GM03348 (cell line): Measurements from ENCODE around the gene UBE2F.

ENCODE experiments used
- DNase-seq: peaks from one replicate; pipeline ENCODE4 v3.0.0; 2012; ENCODE audit warnings: low spot score

The UBE2F gene, protein sequence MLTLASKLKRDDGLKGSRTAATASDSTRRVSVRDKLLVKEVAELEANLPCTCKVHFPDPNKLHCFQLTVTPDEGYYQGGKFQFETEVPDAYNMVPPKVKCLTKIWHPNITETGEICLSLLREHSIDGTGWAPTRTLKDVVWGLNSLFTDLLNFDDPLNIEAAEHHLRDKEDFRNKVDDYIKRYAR

DNA sequence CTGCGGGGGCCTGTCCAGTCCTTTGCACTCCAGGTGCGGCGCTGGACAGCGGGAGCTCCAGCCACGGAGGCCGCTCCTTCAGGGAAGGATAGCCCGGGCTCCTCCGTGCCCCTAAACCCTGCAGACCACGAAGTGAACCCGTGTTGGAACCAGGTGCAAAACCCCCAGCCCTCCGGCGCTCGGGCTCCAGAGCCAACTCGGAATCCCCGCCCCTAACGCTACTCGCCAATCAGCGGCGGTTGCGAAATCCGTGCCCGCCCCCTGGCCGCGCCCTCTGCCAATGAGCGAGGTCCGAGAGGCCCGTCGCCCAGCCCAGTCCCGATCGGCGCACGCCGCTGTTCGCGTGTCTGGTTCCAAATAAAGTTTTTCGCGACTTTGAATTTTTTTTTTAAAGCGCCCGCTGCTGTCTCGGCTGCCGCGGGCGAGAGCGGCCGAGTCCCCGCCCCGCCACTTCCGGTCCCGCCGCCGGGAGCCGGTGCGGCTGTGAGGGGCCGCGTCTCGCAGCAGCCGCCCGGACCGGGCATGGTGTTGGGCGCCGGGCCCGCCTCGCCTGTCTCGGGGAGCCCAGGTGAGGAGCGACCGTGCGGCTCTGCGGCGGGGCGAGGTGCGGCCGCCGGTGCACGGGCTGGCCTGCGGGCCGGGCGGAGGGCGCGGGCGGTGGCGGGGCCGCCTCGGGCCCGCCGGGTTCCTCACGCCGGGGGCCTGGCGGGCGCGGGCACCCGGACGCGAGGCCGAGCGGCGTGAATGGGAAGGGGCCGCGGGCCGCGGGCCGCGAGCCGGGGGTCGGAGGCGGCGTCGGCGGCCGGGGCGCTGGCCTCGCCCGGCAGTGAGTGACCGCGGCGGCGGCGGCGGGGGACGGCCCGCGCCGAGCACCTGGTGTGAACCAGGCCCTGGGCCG, at the start of gene UBE2F:
UBE2F (plus strand) TSS at position 450 of the 898 bp plus-strand sequence. CDS start 6,094 bp downstream, outside the sequence.
- peak; percentile 99 for DNase-seq

DNA sequence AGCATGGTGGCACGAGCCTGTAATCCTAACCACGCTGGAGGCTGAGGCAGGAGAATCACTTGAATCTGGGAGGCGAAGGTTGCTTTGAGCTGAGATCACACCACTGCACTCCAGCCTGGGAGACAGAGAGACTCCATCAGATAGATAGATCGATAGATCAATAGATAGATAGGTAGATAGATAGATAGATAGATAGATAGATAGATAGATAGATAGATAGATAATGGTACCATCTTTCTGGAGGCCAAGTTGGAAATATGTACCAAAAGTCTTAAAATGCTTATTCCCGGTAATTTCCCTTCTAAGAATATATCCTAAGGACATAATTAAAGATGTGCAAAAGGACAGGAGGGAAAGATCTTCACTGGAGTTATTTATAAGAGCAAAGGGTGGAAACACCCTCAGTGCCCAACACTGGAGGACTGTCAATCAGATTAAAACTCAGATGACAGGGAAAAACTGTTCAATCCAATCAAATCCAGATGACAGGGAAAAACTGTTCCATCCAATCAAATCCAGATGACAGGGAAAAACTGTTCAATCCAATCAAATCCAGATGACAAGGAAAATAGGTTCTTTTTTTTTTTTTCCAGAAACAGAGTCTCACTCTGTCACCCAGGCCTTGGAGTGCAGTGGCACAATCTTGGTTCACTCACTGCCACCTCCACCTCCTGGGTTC, 49.0 kb upstream of the UBE2F start:
- DNase-seq: no peak

DNA sequence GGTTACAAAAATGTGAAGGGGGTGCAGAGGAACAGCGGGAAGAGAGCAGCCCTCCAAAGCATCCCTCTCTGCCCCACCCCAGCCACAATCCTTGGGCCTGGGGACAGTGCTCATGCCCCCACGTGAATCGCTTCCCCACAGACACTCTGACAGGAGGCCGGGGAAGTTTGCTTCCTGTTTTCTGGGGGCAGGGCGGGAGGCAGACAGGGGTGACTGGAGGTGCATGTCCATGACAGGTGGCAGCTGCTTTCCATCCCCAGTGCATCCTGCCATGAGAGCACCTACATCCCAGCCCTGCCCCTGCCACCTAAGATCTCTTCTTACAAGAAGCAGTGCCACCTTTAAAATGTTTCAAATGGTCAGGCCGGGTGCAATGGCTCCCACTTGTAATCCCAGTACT, 47.2 kb upstream of the UBE2F start:
- DNase-seq: no peak

DNA sequence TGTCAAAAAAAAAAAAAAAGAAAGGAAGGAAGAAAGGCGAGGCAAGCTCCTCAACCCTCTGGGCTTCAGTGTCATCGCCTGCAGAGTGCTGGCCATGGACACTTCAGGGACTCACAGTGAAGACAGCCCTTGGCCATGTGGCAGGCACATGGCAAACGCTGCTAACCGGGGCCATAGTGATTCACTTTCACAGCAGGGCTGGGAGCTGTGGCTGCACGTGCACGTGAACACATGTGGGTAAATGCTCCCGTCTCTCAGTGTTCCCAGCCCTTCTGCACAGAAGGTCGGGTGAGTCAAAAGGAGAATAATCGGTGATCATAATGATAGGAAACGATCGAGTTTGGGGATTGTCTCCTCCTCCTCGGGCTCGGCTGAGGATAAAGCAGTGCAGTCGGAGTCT, 46.1 kb upstream of the UBE2F start:
- DNase-seq: peak; percentile 59

DNA sequence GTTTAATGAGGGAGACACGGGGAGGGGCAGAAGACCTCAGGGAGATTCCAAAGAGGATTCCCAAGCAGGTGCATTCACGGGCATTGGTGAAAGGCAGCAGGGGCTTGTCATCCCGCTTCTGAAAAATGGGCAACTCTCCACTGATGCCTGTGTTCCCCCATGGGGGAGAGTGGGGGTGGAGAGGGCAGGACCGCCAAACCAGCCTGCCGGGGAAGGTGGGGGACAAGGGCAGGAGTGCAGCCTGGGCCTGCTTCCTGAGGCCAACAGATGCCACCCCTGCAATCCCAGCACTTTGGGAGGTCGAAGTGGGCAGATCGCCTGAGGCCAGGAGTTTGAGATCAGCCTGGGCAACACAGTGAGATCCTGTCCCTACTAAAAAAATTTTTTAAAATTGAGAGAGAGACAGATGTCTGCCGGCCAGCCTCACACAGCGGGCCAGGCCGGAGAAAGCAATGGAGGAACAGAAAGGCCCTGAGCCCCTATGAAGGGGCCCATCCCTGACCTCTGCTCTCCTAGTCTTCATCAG, 44.8 kb upstream of the UBE2F start:
- no peak for DNase-seq

DNA sequence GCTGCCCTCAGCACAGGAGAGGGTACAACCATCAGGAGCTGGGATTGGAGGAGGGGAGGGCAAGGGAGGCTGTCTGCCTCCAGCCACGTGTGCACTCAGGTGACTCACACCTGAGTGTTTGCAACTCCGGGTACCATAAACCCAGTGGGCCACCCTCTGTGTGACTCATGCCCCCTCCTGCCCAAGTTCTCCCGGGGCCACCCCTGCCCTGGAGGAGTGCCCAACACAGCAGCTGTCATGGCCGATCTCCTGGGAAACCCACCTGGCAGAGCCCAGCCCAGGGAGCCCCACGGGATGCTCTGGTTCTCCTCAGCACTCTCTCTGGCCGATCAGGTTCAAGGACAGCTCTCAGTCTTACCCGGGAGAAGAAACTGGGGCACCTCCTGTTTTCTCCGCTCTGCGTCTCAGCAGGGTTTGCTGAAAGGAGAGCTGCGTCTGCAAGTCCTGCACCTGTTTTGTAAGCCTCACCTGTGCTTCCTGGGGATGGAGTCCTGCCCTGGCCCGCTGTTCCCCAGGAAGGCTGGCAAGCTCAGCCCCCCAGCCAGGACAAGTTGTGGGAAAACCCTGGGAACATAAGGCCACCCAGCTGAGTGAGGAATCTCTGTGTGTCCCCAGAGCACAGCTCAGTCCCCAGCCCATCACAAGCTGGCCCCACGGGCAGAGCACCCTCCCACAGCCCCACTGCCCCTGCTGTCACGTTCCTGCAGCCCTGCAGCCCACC, 44.0 kb upstream of the UBE2F start:
- no peak for DNase-seq

DNA sequence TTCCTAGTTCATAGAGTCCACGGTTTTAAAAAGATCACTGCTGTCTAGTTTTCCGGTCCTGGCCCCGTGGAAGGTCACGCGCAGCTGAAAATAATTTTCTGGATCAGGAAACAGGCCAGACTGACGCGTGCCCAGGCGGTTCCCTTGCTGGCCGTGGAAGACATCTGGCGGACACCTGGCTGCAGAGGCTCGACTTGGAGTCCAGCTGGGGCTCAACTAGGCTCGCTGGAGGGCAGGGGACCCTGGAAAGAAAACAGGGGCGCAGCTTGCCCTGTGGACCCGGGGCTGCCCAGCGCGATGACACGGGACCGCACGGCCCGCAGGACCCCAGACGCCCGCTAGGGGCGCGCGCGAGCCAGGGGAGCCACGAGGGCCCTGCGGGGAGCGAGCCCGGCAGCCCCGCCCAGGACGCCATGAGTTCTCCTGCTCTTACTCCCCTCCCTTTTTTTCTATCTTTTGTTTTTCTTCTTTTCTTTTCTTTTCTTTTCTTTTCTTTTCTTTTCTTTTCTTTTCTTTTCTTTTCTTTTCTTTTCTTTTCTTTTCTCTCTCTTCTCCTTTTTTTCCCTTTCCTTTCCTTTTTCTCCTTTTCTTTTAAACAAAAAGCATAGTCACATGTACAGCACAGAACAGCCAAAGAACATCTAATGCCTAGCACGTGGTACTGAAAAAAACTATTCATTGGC, 43.2 kb upstream of the UBE2F start:
- DNase-seq: peak; percentile 96

DNA sequence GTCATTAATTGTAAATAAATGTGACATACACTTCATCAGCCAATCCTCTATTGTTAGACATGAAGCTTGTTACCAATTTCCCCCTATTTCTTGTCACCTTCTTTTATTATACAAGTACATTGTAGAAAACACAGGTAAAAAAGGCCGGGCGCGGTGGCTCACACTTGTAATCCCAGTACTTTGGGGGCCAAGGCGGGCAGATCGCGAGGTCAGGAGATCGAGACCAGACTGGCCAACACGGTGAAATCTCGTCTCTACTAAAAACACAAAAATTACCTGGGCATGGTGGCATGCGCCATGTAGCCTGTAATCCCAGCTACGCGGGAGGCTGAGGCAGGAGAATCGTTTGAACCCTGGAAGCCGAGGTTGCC, 42.7 kb upstream of the UBE2F start:
- no peak for DNase-seq

DNA sequence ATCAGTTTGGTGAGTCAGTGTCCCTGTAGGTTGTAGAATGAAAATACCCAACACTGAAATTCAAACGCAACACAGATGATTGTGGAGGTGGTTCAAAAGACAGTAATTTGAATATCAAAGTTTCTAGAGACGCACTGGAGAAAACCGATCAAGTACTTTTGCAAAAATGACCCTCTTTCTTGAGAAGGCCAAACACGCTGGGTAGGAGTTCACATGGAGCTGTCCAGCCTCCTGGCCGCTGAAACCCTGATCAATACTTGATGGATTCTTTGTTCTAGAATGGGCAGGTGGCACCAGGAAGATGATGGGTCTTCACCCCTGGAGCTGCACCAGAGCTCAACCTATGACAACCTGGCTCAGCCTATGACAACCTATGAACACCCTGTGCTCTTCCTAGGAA, 39.7 kb upstream of the UBE2F start:
- no peak for DNase-seq

DNA sequence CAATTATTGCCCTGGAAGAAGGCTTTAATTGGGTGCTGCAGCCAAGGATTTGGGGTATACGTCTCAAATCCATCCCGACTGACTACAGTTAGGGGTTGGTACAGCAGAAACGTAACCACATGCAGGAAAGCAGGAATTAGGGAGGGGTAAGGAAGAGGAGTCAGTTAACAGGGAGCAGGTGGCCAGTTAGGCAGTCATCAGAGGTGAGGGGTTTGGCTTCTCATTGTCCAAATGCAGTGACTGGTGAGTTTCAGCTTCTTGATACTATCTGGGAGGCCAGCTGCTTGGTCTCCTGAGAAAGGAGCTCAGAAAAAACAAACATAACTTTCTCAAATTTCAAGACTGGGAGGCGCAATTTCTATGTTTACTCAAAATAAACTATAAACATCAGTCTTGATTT, 38.8 kb upstream of the UBE2F start:
- no peak for DNase-seq

DNA sequence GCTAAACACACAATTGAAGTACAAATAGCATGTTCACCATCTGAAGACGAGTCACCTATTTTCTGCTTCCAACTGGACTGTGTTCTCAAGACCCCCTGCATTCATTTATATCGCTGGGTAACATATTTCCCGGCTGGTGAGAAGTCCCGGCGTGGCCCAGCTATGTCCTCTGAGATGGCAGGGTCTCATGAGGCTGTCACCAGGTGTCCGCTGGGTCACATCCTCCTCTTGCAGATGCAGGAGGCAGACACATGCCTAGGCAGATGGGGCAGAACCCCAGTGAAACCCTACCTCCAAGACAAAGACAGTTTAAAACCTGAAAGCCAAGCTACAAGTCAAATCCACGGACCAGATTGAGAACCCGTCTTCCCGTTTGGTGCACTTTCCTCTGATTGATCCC, 36.8 kb upstream of the UBE2F start:
- no peak for DNase-seq

DNA sequence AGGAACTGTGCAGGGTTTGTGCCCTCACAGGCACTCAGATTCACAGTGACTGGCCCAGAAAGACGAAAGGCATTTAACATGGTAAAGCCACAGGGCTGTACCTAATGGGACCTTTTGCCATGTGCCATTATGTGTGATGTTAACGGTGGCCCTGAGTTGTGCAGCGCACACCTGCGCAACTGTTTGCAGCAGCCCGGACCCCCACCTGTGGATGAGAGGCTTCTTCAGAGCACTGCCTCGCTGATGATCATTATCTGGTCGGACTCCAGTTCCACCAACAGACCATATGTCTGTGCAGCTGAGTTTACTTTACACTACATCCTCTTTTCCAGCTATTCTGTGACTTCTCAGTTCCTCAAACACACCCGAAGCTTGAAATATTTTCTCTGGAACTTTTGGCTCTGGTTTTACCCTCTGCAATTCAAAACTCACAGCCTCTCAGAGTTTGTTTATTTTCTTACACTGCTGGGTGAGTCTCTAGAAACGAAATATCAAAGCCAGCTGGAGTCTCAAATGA, 35.6 kb upstream of the UBE2F start:
- peak; percentile 53 for DNase-seq

DNA sequence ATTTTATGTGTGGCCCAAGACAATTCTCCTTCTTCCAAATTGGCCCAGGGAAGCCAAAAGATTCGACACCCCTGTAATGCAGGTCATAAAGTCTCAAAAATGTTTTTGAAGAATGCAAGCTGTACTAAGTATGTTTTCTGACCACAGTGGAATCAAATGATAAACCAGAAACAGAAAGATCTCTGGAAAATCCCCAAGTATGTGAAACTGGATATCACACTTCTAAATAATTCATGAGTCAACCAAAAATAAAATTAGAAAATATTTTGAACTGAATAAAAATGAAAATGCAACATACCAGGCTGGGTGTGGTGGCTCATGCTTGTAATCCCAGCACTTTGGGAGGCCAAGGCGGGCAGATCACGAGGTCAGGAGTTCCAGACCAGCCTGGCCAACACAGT, 34.1 kb upstream of the UBE2F start:
- DNase-seq: peak; percentile 67

DNA sequence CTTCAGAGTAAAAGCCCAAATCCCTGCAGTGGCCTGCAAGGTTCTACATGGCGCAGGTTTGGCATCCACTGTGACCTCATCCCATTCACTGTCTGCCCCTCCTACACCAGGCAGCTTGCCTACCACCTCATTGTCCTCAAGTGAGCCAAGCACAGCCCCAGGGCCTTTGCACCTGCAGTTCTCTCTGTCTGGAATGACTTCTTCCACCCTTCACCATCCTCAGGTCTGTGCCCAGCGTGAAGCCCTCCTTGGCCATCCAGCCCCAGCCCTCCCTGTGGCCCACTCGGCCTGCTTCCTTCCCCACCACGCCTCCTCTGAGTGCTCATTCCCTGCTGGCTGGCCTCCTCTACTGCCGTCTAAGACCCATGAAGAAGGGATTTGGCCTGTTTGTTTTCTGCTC, 32.6 kb upstream of the UBE2F start:
- no peak for DNase-seq

DNA sequence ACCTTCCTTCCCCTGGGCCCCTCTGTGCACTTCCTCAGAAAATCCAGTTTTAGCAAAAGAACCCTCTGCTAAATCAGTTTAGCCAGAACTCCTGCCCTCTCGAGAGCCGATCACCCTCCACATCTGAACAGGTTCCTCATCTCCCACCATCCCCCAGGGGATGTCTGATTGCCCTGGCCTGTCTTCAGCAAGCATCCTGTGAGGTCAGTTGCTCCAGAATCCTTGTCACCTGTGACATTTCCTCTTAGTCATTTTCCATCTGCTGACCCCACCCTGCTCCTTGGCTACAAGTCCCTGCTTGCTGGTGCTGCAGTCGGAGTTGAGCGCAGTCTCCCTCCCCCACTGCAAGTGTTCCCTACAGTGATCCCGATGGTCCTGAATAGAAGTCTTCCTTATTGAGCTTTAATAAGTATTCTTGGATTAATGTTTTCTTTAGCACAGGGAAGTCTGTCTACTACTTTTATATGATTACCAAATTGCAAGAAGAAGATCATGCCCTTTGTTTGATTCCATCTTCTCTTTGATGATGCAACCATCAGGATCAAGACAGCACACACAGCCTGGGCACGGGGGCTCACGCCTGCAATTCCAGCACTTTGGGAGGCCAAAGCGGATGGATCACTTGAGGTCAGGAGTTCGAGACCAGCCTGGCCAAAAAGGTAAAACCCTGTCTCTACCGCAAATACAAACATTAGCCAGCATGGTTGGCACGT, 30.9 kb upstream of the UBE2F start:
- no peak for DNase-seq

DNA sequence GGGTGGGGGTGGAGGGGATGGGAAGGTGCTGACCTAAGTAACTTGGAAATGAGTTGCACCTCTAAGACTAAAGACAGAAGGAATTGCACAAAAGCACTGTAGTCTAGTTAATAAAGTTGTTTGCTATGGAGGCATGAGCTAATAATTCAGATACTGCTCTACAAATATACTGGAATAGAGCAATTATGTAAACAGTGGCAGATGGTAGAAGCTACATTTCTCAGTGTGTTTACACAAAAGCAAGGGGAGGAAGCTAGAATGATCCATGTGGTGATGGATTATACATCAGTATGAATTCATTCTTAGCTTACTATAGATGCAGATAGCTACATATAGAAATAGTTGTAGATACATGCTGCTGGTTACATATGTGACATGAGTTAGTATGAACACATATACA, 27.6 kb upstream of the UBE2F start:
- no peak for DNase-seq

DNA sequence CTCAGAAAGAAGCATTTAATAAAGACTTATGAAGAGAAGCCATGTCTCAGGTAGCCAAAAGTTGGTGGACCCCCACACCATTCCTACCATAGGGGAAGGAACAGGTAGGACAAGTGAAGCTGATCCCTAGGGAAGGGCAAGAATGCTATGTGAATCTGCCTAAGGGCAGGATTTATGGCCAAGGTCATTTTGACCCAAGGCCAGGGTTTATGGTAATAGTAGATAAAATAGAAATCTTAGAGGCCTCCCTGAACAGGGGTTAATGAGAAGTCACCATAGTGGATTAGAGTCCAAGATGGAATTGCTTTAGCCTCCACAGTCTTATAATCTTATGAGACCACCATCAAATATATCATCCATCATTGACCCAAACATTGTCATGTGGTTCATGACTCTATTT, 26.0 kb upstream of the UBE2F start:
- DNase-seq: no peak

DNA sequence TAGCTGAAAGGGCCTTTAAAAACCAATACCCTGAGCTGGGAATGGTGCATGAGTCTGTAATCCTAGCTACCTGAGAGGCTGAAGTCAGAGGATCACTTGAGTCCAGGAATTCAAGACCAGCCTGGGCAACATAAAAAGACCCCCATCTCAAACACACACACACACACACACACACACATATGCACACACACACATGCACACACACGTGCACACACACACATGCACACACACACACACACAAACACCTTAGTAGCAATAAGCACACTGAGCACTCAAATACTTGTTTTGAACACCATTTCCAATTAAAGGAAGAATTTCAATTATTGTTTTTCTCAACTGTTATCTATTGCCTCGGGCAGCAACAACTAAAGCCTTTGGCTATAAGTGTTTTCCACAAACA, 25.6 kb upstream of the UBE2F start:
- DNase-seq: no peak

DNA sequence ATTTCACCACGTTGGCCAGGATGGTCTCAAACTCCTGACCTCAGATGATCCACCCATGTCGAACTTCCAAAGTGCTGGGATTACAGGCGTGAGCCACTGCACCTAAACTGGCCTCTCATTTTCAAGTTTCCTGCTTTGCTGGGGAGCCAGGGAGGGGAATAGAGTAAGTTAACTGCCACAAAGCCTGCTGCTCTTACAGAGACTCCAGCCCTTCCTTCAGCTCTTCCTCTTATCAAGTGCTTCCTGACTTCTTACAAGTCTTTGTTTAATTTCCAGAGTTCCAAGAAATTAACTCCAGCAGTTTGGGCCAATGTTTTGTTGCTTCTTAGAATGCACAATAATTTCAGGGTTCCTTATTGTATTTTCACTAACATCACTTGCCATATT, 24.3 kb upstream of the UBE2F start:
- no peak for DNase-seq

DNA sequence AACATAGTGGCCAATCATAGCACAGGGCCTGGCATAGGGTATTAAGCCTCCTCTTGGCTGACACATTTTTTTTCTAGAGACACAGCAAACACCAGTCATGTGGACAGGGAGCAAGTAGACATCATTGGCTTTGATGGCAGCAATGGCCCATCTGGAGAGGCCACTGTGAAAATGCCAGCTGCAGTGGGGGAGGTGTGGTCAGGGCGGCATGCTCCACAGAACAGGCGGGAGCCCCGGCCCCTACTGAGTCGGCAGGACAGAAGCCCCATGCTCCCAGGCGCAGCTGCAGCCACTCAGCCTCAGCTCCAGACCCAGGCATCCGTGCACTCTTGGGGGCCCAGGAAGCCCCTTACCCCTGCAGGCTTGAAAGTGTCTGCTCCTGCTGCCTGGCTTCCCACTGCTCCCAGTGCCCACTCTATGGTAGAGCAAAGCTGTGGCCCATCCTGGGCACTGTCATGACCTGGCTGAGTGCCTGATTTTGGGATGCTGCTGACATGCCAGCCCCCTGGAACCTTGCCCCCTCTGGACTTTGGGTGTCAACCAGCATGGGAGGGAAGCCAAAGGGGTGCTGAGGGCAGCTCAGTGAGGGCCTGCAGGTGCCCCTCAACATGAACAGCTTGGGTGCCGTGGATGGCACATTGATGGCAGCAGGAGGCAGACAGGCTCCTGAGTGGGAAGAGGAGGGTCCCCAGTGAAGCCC, 23.3 kb upstream of the UBE2F start:
- DNase-seq: no peak
